Peyer's patch (tissue), 4 donors: ENCODE data around the gene TIMM13. TPM values are rescaled to one million over a fixed set of nuclear protein-coding genes. Genes with fewer than 3 reads are reported as not detected.

Experiments used
- DNase-seq, 3 donors: peaks; one replicate each; pipeline ENCODE4 v3.0.0-alpha.2; 2017 to 2019
- H3K27ac ChIP-seq, 4 donors: fragments of 200-600 bp; sonication (generic); one replicate each; pipeline ENCODE4 v1.5.1; 2016 to 2019
- H3K27me3 ChIP-seq, 2 donors: fragments of 200-600 bp; sonication (generic); one replicate each; pipeline ENCODE4 v1.5.1; 2019
- H3K36me3 ChIP-seq, 3 donors: fragments of 200-600 bp; sonication (generic); one replicate each; pipeline ENCODE4 v1.5.1; 2016 to 2019
- H3K4me1 ChIP-seq, 4 donors: fragments of 200-600 bp; sonication (generic); one replicate each; pipeline ENCODE4 v1.5.1; 2016 to 2019
- H3K4me3 ChIP-seq, 4 donors: fragments of 200-600 bp; sonication (generic); 1 replicate in 3 of 4; 2 replicates in 1 of 4; pipeline ENCODE4 v1.5.1; 2016 to 2019; ENCODE audit warnings: mild to moderate bottlenecking in 1 of 4
- H3K9me3 ChIP-seq, 4 donors: fragments of 200-600 bp; sonication (generic); one replicate each; pipeline ENCODE4 v1.5.1; 2016 to 2019; ENCODE audit warnings: mild to moderate bottlenecking in 1 of 4
- CTCF ChIP-seq, 6 experiments: fragments of 450-650 bp in 4 of 6; fragments of 200-600 bp in 2 of 6; sonication (generic) in 1 of 6; IDR thresholded peaks; one replicate each; pipeline ENCODE4 v1.5.1; 2017 to 2019; ENCODE audit warnings: antibody characterized with exemption in 6 of 6, mild to moderate bottlenecking in 3 of 6, moderate library complexity in 1 of 6
- POLR2A ChIP-seq, 2 donors: fragments of 450-650 bp; IDR thresholded peaks; one replicate each; pipeline ENCODE4 v1.5.1; 2017; ENCODE audit warnings: antibody characterized with exemption in 2 of 2, mild to moderate bottlenecking in 2 of 2, moderate library complexity in 2 of 2
- total RNA-seq, 4 donors: library from RNA; depleted of rRNA; stranded (reverse); fragments of >200 nt; gene quantifications; one replicate each; pipeline ENCODE4 v1.1.0, GENCODE V29; 2016

Gene TIMM13
- total RNA-seq, 4 donors from 2014 or later, result 28.1 to 44.4 (median 44.0) TPM

DNA sequence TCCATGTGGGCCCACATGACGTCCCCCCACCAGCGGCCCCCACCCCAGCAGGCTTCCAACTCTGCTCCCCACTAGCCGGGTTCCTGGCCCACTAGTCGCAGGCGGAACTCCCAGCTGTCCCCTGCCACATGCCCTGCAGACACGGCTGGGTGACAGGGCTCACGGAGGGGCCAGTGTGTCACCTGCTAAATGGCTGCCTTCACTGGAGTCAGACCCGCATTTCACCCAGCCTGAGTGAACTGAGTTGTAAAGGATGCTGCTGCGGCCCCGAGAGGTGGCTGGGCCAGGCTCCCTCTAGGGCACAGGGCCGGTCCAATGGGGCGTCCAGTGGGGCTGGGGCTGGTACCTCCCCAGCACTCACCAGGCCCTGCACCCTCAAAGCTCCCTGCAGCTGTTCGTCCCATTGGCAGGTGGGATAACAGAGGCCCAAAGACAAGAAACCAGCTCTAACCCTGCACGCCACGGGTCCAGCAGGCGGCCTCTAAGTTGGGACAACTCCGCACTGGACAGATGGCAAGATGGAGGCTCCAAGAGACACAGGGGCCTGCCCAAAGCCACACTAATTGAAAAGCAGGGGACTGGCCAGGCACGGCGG lies 26.1 kb upstream of the TIMM13 start:
- Histone ChIP-seq H3K4me3 (no peak overlapping the region), H3K27me3 (no peaks in the 10 kb centered on the region), H3K27ac (no peak overlapping the region), H3K9me3 (no peaks in the 10 kb centered on the region), H3K4me1 (peaks cover 0 to 11% (median 8%) of the 10 kb centered on the region in 4 donors), H3K36me3 (no peaks in the 10 kb centered on the region)
- no peak for TF ChIP-seq CTCF (IDR thresholded peaks at IDR 0.05)
- TF ChIP-seq POLR2A (IDR thresholded peaks at IDR 0.05), result no peak
- DNase-seq, result no peak

- DNase-seq, result no peak
- no peak for TF ChIP-seq POLR2A (IDR thresholded peaks at IDR 0.05)
- TF ChIP-seq CTCF (IDR thresholded peaks at IDR 0.05), result no peak
- Histone ChIP-seq H3K9me3 (no peaks in the 10 kb centered on the region), H3K36me3 (no peaks in the 10 kb centered on the region), H3K4me3 (no peak overlapping the region), H3K27ac (no peak overlapping the region), H3K27me3 (no peaks in the 10 kb centered on the region), H3K4me1 (peaks cover 0 to 11% (median 8%) of the 10 kb centered on the region in 4 donors)
Observed at GRCh38 chr19:2451741-2452140, 24.4 kb upstream of the TIMM13 start.

GRCh38 chr19:2451138-2451537 lies 23.8 kb upstream of the TIMM13 start:
- DNase-seq, result no peak
- no peak overlapping the region for H3K4me3 ChIP-seq
- no peaks in the 10 kb centered on the region for H3K27me3 ChIP-seq
- no peaks in the 10 kb centered on the region for H3K36me3 ChIP-seq
- TF ChIP-seq CTCF (IDR thresholded peaks at IDR 0.05) (no peak), POLR2A (IDR thresholded peaks at IDR 0.05) (no peak)
- H3K9me3 ChIP-seq, result no peaks in the 10 kb centered on the region
- H3K27ac ChIP-seq, result no peak overlapping the region
- H3K4me1 ChIP-seq, result peaks cover 0 to 11% (median 8%) of the 10 kb centered on the region in 4 donors

GRCh38 chr19:2449019-2449418 lies 21.6 kb upstream of the TIMM13 start:
- no peak overlapping the region for H3K27ac ChIP-seq
- no peaks in the 10 kb centered on the region for H3K27me3 ChIP-seq
- DNase-seq, result no peak
- no peaks in the 10 kb centered on the region for H3K9me3 ChIP-seq
- TF ChIP-seq CTCF (IDR thresholded peaks at IDR 0.05) (no peak), POLR2A (IDR thresholded peaks at IDR 0.05) (no peak)
- no peak overlapping the region for H3K4me3 ChIP-seq
- no peaks in the 10 kb centered on the region for H3K4me1 ChIP-seq
- no peaks in the 10 kb centered on the region for H3K36me3 ChIP-seq

GRCh38 chr19:2446381-2446780 lies 19.0 kb upstream of the TIMM13 start:
- H3K4me1 ChIP-seq, result no peaks in the 10 kb centered on the region
- H3K27ac ChIP-seq, result peak overlapping the region in 1 of 4 donors; percentile 52
- TF ChIP-seq POLR2A (IDR thresholded peaks at IDR 0.05) (no peak), CTCF (IDR thresholded peaks at IDR 0.05) (no peak)
- no peaks in the 10 kb centered on the region for H3K9me3 ChIP-seq
- peaks cover 0 to 15% (median 0%) of the 10 kb centered on the region in 3 donors for H3K36me3 ChIP-seq
- H3K4me3 ChIP-seq, result no peak overlapping the region
- DNase-seq, result peak in 2 of 3 donors; percentile 54 to 56
- H3K27me3 ChIP-seq, result no peaks in the 10 kb centered on the region
